Activated naive CD4-positive, alpha-beta T cell (primary cell): ENCODE results near the gene AKAP5.

Source experiments
- DNase-seq, 4 experiments: peaks; one replicate each; lab custom pipeline; 2025; lab: John Stamatoyannopoulos, UW

AKAP5 gene

DNA sequence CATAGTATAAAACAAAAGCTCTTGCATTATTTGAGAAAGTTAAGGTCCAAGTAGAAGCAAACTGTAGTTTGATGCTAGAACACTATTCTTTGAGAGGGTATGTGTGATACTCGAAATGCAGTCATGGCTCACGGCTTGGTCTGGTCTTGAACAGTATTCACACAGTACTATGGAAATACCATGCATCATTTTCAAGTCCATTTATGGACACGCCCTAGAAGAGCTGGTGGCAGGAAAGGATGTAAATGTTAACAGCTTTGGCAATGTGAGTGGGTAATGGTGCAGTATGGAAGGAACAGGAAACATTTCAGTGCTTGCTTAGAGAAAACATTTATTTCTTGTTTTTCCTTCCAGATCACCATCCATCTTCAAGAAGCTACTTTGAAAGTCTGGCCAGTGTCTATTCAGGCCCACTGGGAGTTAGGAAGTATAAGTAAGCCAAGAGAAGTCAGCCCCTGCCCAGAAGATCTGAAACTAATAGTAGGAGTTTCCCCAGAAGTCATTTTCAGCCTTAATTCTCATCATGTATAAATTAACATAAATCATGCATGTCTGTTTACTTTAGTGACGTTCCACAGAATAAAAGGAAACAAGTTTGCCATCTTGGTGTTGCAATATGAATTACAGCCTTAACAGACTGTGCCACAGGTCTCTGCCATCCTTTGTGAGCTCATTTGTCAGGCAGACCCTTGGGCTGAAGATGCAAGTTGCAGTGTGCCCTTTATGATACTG is 5.7 kb upstream of the AKAP5 start:
- DNase-seq: no peak

DNA sequence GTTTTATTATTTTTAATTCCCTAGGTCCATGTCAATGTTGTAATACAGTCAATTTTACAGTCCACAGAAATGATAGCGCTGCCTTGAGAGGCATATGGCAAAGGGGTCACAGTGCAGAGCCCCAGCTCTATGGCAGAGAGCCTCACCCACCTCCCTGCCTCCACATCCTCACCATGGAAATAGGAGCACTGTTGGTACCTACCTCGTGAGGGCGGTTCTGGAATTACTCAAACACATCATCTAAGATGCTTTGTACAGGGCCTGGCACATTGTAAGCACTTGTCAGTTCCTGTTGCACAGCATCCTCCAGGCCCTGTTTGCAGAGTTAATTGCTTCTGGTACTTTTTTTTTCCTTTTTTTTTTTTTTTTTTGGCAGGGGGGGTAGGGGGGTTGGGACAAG is 4.1 kb upstream of the AKAP5 start:
- no peak for DNase-seq

DNA sequence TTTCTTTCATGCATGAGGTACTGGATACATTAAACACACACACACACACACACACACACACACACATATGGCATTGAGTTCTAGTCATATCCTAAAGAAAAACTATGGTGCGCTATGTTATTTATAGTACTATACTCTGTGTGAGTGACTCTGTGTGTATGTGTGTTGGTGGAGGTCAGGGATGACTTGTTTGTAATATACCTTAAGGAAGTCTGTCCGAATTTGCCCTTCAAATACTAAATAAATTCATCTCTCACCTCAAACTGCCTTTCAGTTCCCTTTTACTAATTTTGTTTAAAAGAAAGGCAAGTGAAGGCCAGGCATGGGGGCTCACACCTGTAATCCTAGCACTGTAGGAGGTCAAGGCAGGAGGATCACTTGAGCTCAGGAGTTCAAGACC is 2.1 kb upstream of the AKAP5 start:
- no peak for DNase-seq

DNA sequence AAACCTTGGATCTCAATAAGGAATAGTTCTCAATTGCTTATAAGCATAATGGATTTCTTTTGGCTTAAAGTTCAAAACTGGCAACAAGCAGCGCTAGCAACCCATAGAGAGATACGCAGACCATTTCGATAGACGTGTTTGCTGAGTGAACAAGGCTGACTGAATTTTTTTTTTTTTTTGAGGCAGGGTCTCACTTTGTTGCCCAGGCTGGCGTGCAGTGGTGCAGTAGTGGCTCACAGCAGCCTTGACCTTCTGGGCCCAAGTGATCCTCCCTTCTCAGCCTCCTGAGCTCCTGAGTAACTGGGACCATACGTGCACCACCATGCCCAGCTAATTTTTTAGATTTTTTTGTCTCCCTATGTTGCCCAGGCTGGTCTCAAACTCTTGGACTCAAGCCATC is 1.4 kb upstream of the AKAP5 start:
- DNase-seq: no peak

DNA sequence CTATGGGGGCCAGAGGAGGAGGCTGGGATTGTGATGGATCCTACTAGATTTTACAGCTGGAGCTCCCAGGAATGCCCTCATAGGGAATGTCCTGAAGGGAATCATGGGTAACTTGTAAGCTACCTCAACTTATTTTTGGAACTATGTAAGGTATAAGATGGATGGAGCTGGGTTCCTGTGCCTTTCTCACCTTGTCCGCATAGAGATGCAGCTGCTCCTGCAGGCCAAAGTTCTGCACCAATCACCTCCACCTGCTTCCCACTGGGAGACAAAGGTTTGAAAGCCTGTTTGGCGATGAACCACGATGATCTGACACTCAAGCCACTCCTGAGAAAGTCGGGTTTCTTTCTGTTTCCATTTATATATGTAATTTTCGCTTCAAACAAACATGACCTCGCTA is 648 bp upstream of the AKAP5 start:
- no peak for DNase-seq

DNA sequence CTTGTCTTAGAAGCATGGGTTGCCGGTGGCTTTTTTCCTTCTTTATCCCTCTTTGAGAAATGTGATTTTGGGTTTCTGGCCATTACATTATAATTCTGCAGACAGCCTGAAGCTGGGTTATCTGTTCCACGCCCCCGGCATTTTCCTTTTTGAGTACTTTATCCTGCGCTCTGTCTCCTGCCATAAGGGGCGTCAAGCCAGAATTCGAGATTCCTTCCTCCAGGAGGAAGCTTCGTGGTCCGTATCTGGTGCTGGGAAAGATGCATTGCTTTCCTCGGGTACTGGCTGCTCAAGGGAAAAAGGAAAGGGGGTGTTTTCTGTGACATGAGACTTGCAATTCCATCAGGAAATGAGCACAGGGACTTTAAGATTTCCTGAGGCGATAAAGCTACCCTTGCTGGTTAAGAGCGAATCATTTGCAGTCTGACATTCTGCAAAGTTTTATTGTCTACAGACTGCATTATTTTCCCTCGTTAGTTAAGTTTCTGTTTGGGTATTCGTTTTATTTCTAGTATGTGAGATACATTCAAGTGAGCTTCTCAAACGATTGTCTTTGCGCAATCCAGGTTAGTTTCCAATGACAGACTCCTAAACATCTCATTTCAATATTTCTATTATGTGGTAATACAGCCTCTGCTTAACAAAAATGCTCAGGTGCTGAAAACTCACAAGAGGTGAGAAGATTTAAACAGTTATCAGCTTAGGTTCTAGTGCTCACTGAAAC is 694 bp downstream of the AKAP5 start:
- no peak for DNase-seq

DNA sequence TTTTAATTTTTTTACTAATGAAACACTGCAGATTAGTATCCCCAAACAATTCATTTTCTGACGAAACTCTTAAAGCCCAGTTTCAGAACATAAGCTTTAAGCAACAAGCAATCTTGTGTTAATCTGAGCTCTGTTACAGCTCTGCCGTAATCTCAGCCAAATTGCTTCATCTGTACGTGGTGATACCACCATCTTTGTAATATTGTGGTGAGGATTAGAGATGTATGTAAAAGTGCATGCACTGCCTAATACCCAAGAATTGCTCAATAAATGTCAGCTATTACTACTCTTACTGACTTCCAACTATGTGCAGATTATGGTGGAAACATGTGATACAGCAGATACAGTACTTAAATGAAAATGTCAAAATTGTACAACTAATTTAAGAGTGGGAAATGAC is 1.8 kb downstream of the AKAP5 start:
- no peak for DNase-seq

DNA sequence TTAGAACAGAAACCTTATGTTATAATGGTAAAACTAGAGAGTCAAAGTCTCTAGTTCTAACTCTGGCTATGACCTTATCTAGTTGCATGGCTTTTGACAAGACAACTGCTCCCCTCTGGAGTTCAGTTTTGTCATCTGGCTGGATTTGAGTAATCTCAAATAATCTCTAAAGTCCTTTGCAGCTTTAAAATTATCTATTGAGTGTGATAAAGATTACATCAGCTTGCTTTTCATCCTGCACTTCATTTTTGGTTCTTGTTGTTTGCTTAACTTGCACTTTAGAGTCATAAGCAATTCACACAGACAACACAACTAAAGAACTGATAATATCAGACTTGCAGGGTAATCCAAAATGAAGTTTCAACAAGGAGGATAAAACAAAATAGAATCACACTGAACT is 2.3 kb downstream of the AKAP5 start:
- DNase-seq: no peak

DNA sequence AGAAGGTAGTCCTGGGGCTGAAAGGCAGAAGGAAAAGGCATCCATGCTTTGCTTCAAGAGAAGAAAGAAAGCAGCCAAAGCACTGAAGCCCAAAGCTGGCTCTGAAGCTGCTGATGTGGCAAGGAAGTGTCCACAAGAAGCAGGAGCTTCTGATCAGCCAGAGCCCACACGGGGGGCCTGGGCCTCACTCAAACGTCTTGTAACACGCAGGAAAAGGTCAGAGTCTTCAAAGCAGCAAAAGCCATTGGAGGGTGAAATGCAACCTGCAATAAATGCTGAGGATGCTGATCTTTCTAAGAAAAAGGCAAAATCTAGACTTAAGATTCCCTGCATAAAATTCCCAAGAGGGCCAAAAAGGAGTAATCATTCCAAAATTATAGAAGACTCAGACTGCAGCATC is 3.2 kb downstream of the AKAP5 start:
- DNase-seq: no peak

DNA sequence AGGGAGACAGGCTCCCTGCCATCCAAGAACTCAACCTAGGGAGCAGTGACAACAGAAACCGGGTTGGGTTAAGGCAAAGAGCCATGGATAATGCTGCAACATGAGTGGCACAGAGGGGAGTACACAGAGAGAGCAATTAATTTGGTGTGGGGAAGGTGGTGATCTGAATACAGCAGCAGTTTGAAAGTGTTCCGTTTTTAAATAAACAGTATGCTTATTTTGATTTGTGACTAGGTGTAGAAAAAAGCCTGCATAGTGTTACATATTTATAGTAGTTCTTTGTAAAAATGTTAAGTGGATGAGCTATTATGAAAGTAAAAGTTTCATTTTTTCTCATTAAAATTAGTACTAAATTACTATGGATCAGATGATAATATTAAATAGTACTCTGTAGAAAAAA is 8.7 kb downstream of the AKAP5 start:
- no peak for DNase-seq

DNA sequence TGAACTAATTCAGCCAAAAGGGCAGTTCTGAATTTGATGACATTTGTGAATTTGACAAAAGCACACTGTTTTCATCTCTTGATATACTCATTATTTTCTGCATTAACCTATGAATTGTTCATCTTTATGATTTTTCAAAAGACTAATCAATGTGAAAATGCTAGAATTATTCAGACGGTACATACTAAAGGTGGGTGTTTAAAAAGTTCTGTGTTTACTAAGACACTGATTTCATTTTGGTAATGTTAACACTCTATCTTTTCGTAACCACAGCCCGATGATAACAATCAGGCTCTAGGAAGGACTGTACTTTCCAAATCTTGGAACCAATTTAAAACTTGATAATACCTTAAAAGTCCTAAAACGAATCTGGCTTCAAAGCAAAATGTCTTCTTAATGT is 9.4 kb downstream of the AKAP5 start:
- no peak for DNase-seq

DNA sequence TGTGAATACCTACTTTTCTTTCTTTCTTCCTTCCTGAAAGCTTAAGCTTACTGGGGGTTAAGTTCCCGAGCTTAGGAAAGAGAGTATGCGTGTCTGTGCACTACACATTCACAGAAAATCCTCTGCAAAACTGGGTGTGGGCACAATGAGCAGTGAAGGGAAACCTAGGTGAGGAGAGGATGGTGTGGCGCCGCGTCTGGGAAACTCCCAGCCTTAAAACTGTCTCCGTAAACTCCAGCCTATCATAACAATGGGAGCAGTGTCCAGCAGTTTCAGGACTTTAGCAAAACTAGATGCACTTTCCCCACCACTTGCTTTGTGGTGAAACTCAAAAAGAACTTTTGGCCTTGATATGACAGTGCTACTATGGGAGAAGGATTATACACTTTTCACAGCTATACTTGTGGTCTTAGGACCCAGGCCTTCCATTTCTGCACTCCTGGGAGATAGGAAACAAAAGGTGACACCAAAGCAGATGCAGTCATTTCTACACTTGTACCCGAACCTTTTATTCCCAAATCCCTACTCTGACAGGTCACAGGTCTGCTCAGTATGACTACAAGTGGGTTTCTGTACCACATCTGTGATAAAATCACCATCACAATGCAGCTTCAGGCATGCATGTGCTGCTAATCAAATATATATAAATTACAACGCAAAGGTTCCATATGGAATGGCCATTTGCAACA is 10.4 kb downstream of the AKAP5 start:
- DNase-seq: no peak

DNA sequence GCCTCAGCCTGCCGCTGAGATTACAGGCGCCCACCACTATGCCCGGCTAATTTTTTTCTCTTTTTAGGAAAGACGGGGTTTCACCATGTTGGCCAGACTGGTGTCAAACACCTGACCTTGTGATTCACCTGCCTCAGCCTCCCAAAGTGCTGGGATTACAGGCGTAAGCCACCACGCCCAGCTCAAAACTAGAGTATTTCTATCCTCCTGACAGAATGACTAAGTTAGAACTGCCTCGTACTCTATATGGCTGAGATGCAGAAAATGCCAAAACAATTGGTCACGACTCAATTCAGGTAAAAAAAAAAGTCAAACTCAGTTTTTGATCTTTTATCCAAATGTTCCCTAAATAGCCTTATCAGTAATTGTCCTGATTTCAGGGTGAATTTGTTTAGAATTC is 11.1 kb downstream of the AKAP5 start:
- no peak for DNase-seq

DNA sequence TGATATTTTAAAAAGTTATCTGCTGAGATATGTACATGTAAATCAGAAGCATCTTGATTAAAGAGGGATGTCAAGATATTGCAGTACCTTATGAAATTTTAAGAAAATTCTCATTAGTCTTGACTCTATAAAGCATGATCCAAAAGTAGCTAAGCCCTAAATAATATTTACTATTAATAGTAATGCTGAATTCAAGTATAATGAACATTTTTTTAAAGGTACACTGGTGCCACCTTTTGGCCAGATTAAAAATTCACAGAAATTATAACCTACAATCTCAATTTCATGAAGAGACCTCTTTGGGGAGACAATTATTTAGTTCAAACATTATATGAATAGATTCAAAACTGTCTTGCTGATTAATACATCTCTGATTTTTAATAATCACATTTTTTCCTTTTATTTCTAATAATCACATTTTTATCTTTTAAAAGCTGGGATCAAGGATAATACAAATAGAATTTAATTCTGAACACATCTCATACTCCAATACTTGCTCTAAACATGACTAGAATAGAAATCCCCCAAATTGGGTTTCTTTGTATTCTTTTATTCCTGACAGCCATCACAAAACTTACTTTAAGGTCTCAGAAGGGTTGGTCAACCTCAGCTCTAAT is 13.4 kb downstream of the AKAP5 start:
- DNase-seq: no peak

DNA sequence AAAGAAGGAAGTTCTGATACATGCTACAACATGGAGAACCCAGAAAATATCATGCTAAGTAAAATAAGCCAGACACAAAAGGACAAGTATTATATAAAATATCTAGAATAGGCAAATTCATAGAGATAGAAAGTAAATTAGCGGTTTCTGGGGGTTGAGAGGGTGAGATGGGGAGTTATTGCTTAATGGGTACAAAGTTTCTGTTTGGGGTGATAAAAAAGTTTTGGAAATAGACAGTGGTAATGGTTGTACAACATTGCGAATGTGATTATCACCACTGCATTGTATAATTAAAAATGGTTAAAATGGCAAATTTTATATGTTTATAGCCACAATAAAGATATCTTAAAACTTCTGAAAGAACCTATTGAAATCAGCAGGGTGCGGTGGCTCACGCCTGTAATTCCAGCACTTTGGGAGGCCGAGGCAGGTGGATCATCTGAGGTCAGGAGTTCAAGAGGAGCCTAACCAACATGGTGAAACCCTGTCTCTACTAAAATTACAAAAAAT is 23.3 kb downstream of the AKAP5 start:
- DNase-seq: no peak

DNA sequence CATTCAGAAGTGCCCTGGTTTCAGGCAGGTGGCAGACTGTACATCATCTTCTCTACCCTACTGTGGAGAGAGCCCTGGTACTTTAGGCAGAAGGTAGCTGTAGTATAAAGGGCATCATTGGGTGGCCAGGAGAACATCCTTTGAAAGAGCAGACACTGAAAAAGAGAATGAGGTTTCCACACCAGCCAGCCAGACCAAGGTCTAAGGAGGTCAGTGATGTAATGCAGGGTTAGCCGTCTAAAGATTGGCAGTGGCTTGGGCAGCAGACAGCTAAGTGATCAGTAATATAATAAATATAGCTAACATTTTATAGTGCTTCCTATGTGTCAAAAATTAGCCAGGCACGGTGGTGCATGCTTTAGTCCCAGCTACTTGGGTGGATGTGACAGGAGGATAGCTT is 26.3 kb downstream of the AKAP5 start:
- no peak for DNase-seq

DNA sequence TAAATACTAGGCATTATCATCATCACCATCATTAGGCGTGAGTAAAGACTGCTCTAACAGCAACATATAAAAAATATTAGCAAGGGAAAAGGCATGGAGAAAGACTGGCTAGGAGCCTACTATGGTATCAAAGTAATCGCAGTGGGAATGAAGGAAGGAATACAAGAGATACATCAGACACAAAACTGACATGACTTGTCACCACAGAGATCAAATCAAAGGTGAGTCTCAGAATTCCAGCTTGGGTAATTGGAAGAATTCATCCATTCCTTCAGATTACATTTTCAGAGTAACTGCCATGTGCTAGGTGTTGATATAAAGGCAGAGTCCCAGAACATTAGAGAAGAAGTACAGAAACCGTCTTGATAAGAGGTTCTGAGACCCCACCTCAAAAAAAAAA is 28.2 kb downstream of the AKAP5 start:
- DNase-seq: no peak

DNA sequence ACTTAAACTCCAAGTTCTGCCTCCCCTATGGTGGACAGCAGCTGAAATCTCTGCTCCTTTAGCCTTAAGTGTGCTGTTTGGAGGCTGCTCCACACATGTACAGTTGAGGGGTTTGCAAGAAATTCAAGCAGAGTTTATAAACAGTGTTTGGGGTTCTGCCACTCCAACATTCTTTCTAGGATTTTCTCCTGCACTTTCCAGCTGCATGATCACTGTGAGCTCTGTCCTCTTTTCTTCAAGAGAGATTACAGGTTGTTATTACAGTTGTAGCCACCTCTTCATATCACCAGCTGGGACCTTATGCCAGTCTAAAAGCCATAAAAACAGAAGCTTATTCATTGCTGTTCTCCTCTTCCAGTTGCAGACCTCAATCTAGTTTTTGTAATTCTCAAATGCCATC is 30.0 kb downstream of the AKAP5 start:
- no peak for DNase-seq

DNA sequence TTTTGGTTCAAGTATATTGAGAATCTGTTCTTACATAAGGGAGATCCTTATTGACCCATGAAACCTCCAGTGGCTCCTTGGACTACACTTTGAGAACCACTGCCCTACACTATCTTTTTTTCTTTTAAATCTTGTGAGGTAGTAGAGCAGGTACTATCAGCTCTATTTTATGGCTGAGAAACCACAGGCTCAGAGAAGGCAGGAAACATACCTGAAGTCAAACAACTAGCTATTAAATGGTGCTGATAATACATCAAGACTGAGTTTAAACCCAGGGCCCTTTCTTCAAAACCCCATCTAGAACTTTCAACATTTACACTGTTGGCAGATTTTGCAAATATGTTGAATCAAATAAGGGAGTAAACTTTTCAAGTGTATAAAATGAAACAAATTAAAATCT is 31.5 kb downstream of the AKAP5 start:
- no peak for DNase-seq

DNA sequence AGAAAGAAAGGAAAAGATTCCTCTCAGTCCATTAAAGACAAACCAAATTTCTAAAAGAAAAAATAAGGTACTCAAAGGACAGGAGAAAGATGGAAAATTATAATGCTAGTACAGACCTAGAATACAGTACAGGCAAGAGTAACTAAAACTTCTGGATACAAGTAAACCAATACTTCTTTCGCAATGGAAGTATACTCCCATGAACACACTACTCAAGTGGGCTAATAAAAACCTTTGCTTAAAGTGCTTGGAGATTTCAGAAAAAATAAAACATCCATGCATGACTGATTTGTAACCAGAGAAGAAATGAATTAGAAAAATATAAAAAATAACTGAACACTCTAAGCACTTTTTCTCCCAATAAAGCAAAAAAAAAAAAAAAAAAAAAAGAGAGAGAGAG is 34.8 kb downstream of the AKAP5 start:
- DNase-seq: no peak

DNA sequence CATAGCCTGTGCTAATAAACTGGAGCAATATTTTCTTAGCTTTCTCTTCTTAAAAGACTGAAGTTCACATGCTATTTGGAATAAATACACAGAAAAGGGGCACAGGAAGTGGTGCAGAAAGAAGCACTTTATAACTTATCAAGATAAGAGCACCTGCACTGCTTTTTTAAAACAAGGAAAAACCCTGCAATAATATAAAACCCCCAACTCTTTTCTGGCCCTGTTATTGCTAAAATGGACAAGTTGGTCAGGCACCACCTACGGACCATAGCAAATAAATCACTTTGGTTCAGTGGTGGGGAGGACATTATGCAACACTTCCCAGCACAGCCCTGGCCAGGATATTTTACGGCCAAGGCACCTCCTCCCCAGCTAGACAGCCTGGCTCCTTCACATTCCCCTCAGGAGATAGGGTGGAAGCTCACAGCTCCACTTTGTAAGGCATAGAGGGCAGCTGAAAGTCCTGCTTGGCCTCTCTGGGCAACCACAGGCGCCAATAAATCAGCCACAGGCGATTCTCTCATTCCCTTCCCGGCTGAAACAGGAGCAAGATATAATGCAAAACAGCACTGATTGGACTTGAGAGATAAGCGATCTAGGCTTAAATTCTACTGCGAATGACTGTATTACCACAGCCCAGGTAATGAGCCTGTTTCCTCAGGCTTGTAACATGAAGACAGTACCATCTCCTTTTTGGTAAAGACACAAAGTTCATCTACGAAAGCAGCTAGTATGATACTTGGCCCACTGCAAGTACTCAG is 36.3 kb downstream of the AKAP5 start:
- DNase-seq: no peak

DNA sequence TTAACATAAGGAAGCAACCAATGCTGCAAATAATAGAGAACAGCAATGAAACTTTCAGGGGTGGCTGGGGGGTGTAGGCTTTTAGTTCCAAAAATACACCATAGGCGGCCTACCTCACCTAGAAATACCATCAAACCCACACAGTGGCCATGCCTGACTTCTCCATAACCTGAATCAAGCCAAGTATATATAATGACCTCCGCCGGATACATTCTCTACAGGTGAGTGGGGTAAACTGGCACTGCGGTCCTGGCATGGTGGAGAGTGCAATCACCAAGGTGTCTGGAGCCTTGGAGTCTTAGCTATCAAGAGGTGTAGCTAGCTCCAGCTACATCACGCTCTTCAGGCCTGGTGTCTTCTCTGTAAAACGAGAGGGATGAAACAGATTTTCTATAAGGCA is 37.2 kb downstream of the AKAP5 start:
- no peak for DNase-seq
